HG03280 (cell line): ENCODE results near the gene MACROD1.

Experiments used
- ATAC-seq: cut with Tn5 transposase; IDR thresholded peaks from one replicate; pipeline ENCODE4 v1.9.1; 2021; ENCODE audit warnings: mild to moderate bottlenecking, moderate library complexity; ENCODE audit not compliant: unreplicated experiment

MACROD1 gene

GRCh38 chr11:64077607-64078006, 88.3 kb downstream of the MACROD1 start:
- no peak for ATAC-seq

GRCh38 chr11:64076758-64077157, 89.2 kb downstream of the MACROD1 start:
- no peak for ATAC-seq

- no peak for ATAC-seq
These were observed 91.7 kb downstream of the MACROD1 start for GRCh38 chr11:64074239-64074638.

GRCh38 chr11:64073542-64073941, 92.4 kb downstream of the MACROD1 start:
- no peak for ATAC-seq

- no peak for ATAC-seq
These were observed 93.0 kb downstream of the MACROD1 start for GRCh38 chr11:64072871-64073270.

- ATAC-seq: no peak
These were observed 93.5 kb downstream of the MACROD1 start for GRCh38 chr11:64072403-64072802.

- ATAC-seq: no peak
These were observed 94.1 kb downstream of the MACROD1 start for GRCh38 chr11:64071849-64072248.

- no peak for ATAC-seq
These were observed 95.6 kb downstream of the MACROD1 start for GRCh38 chr11:64070314-64070681.

GRCh38 chr11:64069401-64070313, 96.3 kb downstream of the MACROD1 start:
- no peak for ATAC-seq

- no peak for ATAC-seq
These were observed 97.1 kb downstream of the MACROD1 start for GRCh38 chr11:64068705-64069400.

- no peak for ATAC-seq
These were observed 98.5 kb downstream of the MACROD1 start for GRCh38 chr11:64067230-64067993.

GRCh38 chr11:64065712-64066111, 100.2 kb downstream of the MACROD1 start:
- no peak for ATAC-seq

GRCh38 chr11:64065141-64065465, 100.8 kb downstream of the MACROD1 start:
- no peak for ATAC-seq

- no peak for ATAC-seq
These were observed 101.4 kb downstream of the MACROD1 start for GRCh38 chr11:64064374-64065140.

- ATAC-seq: no peak
These were observed 102.1 kb downstream of the MACROD1 start for GRCh38 chr11:64063777-64064176.

GRCh38 chr11:64062185-64063039, 103.5 kb downstream of the MACROD1 start:
- no peak for ATAC-seq

- ATAC-seq: no peak
These were observed 105.0 kb downstream of the MACROD1 start for GRCh38 chr11:64060861-64061444.

GRCh38 chr11:64060263-64060860, 105.6 kb downstream of the MACROD1 start:
- no peak for ATAC-seq
